Suprapubic skin (tissue), 4 donors: ENCODE measurements around the gene VTI1A.

Experiments
- CTCF ChIP-seq, 2 donors: fragments of 200-600 bp in 1 of 2; fragments of 450-650 bp in 1 of 2; sonication (generic) in 1 of 2; IDR thresholded peaks; one replicate each; pipeline ENCODE4 v1.5.1; 2016 to 2019; ENCODE audit warnings: antibody characterized with exemption in 2 of 2, mild to moderate bottlenecking in 1 of 2, moderate library complexity in 1 of 2
- EP300 ChIP-seq: sonication (generic); formaldehyde crosslinking; IDR thresholded peaks from one replicate; pipeline ENCODE4 v1.6.1; 2017; ENCODE audit warnings: antibody characterized with exemption
- POLR2A ChIP-seq, 2 donors: fragments of 450-650 bp; IDR thresholded peaks; one replicate each; pipeline ENCODE4 v1.6.1; 2017; ENCODE audit warnings: antibody characterized with exemption in 2 of 2, mild to moderate bottlenecking in 2 of 2, moderate library complexity in 2 of 2
- POLR2AphosphoS5 ChIP-seq, 3 donors: sonication (generic); formaldehyde crosslinking; IDR thresholded peaks; one replicate each; pipeline ENCODE4 v1.6.1; 2017; ENCODE audit warnings: antibody characterized with exemption in 3 of 3

GRCh38 chr10:112816891-112817290, 369.9 kb downstream of the VTI1A start:
- no peak for TF ChIP-seq POLR2A (IDR thresholded peaks at IDR 0.05)
- no peak for TF ChIP-seq CTCF (IDR thresholded peaks at IDR 0.05)
- TF ChIP-seq EP300, result no peak
- no peak for TF ChIP-seq POLR2AphosphoS5 (IDR thresholded peaks at IDR 0.05)
